Measurements from ENCODE around the gene BCL2L1.
A peak's percentile ranks its signal among the peaks of the same experiment; 100 is the strongest.
"Not testable (repeated sequence)": the region's sequence is repeated elsewhere in the genome, so short reads cannot be mapped to it uniquely, and the experiment has no call there.

The BCL2L1 gene

GRCh38 chr20:31648104-31648503 is 74.6 kb downstream of the BCL2L1 start:
- DNase-seq (ENCODE audit: low spot score) = not testable (repeated sequence)

GRCh38 chr20:31644701-31645100 is 78.0 kb downstream of the BCL2L1 start:
- peak; percentile 71 for DNase-seq (ENCODE audit: low spot score)

GRCh38 chr20:31643522-31643921 is 79.1 kb downstream of the BCL2L1 start:
- DNase-seq (ENCODE audit: low spot score) = no peak

DNA sequence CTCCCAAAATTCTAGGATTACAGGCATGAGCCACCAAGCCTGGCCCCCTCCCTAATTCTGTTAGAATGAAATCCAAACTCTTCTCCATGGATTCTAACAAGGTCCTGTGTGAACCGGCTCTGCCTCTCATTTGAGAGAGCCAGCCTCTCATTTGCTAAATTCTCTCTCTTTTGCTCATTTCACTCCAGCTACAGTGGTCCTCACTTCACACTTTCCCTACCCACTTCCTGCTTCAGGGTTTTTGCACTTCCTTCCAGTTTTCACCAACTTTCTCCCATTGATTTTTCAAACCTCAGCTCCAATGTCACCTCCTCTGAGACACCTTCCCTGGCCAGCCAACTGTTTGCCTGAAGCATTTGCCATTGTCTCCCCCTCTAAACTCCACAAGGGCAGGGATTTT is 79.8 kb downstream of the BCL2L1 start:
- no peak for DNase-seq (ENCODE audit: low spot score)

- DNase-seq (ENCODE audit: low spot score) = no peak
Measured at GRCh38 chr20:31641391-31641790, 81.3 kb downstream of the BCL2L1 start.

- DNase-seq (ENCODE audit: low spot score) = no peak
Measured at GRCh38 chr20:31640259-31640658, 82.4 kb downstream of the BCL2L1 start.

DNA sequence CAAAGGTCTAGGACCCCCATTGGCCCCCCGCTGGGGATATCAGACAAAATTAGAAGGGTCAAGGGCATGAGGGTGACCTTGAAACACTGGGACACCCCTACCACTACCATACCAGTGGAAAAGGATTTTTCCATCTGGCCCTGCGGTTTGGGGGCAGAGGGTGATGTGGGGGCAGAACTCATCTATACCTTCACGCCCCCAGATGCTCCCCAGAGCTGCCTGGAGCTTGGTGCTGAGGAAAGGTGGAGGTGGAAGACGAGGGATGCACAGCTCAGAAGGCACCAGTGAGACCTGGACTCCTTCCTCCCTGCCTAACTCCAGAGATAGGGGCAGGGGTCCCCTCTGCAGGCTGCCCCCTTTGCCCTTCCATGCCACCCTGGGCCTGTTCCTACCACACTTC is 83.9 kb downstream of the BCL2L1 start:
- DNase-seq (ENCODE audit: low spot score) = no peak

DNA sequence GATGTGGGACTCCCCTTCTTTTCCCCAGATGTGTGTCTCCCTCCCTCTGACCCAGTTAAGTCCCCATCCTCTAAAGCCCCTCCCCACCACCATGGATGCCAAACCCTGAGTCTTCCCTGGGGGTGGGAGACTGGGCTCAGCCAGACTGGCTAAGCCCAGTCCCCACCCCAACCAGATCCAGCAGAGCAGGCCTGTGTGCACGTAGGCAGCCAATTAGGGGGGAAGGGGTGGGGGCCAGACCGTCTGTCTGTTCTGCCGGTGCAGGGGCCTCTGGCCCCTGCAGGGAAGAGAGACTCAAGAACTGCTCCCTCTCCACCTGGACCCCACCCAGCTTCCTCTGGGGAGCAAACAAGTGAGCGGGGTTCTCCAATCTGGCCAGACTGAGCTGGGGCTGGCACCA is 84.4 kb downstream of the BCL2L1 start:
- DNase-seq (ENCODE audit: low spot score) = peak; percentile 73

DNA sequence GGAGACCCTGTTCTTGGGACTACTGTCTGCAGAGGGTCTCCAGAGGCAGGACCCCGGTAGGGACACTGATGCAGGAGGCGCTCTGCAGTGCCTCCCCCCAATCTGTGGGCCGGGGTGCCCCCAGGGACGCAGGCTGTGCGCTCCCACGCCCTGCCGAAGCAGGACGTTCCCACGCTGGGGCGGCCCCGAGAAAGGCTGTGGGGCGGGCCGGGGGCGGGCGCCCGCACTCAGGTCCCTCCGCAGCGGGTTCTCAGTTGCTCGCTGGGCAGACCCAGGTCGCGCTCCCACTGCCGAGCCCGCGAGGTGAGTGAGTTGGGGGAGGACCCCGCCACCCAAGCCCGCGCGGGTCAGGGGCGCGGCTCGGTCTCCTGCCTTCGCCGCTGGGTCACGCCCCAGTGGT is 85.0 kb downstream of the BCL2L1 start, which contains the start of gene COX4I2:
COX4I2 (plus strand) TSS at position 253 of the 400 bp plus-strand sequence. CDS start 1,106 bp downstream, outside the sequence.
- DNase-seq (ENCODE audit: low spot score) = peak; percentile 61

DNA sequence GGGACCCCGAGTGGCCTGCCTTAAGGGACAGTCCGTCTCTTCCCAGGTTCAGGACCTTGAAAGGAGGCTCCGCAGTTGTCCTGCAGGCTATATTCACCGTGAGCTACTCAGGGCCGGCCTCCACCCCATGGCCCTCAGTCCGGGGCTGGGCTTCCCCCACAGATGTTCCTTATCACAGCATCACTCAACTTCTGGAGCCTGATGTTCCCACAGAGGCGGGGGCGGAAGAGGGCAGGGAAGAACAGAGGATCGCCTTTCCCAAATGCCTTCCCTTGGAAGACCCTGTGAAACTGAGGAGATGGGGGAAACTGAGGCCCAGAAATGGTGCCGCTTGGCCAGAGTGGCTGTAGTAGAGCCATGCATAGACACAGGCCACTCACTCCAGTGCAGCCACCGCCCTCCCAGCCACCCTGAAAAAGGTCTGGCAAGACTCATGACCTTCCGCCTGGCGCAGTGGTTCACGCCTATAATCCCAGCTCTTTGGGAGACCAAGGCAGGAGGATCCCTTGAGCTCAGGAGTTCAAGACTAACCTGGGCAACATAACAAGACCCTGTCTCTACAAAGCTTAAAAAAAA is 89.2 kb downstream of the BCL2L1 start:
- no peak for DNase-seq (ENCODE audit: low spot score)

DNA sequence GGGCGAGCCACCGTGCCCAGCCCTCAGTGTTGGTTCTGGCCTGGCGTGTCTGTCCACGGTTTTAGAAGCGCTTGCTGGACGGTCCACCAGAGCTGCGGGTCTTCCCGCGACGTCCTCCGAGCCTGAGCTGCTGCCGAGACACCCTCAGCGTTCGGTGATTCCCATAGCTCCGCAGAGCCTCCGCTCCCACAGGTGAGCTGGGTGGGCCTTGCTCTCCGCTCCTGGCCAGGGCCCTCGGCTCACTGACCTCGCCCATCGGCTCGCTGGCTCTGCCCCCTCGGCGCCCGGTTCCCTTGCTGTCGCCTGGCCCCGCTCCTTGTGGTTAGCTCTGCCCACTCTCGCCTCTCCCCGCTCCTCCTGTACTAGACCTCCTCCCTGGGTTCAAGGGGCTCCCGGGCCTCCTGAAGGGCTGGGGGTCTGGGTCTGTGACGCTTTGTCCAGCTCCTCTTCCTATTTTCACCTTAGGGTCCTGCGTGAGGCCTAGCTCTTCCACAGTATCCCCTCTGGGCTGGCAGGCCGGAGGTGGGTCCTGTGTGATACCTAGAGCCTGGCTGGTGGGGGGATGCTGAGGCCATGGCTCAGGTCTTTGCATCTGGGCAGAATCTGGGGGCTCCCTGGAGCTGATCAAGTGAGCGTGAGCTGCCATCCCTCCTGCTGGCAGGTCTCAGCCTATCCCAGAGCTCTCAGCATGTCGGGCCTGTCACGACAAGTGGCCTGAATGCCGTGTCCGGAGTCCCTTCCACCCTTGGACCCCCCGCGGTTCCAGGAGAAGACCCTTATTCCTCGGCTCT is 89.9 kb downstream of the BCL2L1 start:
- DNase-seq (ENCODE audit: low spot score) = no peak

DNA sequence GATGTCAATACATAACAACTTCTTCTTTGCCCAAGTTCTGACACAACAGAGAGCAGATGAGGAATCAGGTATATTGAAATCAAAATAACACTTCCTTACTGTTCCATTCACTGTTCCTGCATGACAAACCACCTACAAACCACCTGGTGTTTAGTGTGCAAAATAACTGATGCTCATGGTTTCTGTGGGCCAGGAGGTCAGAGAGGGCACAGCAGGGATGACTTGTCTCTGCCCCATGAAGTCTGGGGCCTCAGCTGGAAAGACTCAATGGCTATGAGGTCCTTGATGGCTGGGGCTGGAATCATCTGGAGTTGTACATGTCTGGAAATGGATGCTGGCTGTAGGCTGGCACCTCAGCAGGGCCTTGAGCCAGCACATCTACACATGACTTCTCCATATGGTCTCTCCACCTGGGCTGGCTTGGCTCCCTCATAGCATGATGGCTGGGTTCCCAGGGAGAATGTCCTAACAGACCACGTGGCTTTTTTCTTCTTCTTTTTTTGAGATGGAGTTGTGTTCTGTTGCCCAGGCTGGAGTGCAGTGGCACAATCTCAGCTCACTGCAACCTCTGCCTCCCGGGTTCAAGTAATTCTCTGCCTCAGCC is 92.4 kb downstream of the BCL2L1 start:
- DNase-seq (ENCODE audit: low spot score) = no peak

GRCh38 chr20:31628057-31628456 is 94.6 kb downstream of the BCL2L1 start:
- DNase-seq (ENCODE audit: low spot score) = not testable (repeated sequence)

GRCh38 chr20:31626534-31626933 is 96.1 kb downstream of the BCL2L1 start:
- DNase-seq (ENCODE audit: low spot score) = not testable (repeated sequence)

GRCh38 chr20:31623123-31623505 is 99.6 kb downstream of the BCL2L1 start:
- not testable (repeated sequence) for DNase-seq (ENCODE audit: low spot score)

- no peak for DNase-seq (ENCODE audit: low spot score)
Measured at GRCh38 chr20:31620246-31620645, 102.4 kb downstream of the BCL2L1 start.

DNA sequence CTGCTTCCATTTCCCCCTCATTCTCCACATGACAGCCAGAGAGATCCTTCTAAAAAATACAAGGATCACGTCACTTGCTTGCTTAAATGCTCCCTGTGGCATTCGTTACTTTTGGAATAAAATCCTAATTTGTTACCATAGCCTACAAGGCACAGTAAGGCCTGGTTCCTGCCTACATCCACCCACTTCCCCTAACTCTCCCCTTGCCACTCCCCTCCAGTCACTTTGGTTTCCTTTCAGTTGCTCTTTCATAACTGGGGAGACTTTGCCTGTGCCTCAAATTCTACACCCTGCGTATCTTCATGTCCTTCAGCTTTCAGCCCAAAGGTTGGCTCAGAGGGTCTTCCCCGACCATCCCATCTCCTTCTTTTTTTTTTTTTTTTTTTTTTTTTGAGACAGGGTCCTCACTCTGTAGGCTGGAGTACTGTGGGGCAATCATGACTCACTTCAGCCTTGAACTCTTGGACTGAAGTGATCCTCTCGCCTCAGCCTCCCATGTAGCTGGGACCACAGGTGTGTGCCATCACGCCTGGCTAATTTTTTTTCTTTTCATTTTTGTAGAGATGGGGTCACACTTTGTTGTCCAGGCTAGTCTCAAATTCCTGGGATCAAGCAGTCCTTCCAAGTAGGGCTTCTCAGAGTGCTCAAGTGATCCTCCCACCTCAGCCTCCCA is 105.1 kb downstream of the BCL2L1 start:
- DNase-seq (ENCODE audit: low spot score) = no peak

GRCh38 chr20:31615416-31615815 is 107.3 kb downstream of the BCL2L1 start:
- no peak for DNase-seq (ENCODE audit: low spot score)
